Breast epithelium (tissue), 3 donors: ENCODE data around the gene HNRNPA0.

Experiments
- CTCF ChIP-seq, 3 donors: fragments of 450-650 bp; IDR thresholded peaks; one replicate each; pipeline ENCODE4 v1.5.1; 2016 to 2017; ENCODE audit warnings: antibody characterized with exemption in 3 of 3, mild to moderate bottlenecking in 3 of 3, moderate library complexity in 3 of 3
- POLR2A ChIP-seq: fragments of 450-650 bp; IDR thresholded peaks from one replicate; pipeline ENCODE4 v1.6.1; 2016; ENCODE audit warnings: antibody characterized with exemption, mild to moderate bottlenecking, moderate library complexity
- POLR2AphosphoS5 ChIP-seq, 3 donors: sonication (generic); formaldehyde crosslinking; IDR thresholded peaks; one replicate each; pipeline ENCODE4 v1.6.1; 2017; ENCODE audit warnings: antibody characterized with exemption in 3 of 3

GRCh38 chr5:137752905-137753690, 1.1 kb downstream of the HNRNPA0 start:
- no peak for TF ChIP-seq POLR2AphosphoS5 (IDR thresholded peaks at IDR 0.05)
- no peak for TF ChIP-seq POLR2A
- no peak for TF ChIP-seq CTCF (IDR thresholded peaks at IDR 0.05)
